AG09309 (cell line): ENCODE measurements around the gene TMEM217.

Experiments used
- DNase-seq: peaks from one replicate; pipeline ENCODE4 v3.0.0-alpha.2; 2010; ENCODE audit warnings: low read depth
- H3K4me3 ChIP-seq: 2 replicates; pipeline ENCODE4 v1.5.1; 2011; ENCODE audit warnings: mild to moderate bottlenecking, low read depth, low read length, moderate library complexity; ENCODE audit not compliant: control insufficient read depth
- CTCF ChIP-seq: IDR thresholded peaks from 2 replicates; pipeline ENCODE4 v1.5.1; 2011; ENCODE audit warnings: mild to moderate bottlenecking, low read depth, low read length, inconsistent platforms; ENCODE audit not compliant: insufficient read depth, control insufficient read depth; ENCODE audit errors: missing control alignments

Gene TMEM217

GRCh38 chr6:37254881-37255280, 3.1 kb downstream of the TMEM217 start:
- H3K4me3 ChIP-seq = no peak overlapping the region
- DNase-seq = no peak

GRCh38 chr6:37253486-37254007, 4.4 kb downstream of the TMEM217 start:
- no peak for DNase-seq
- no peak for TF ChIP-seq CTCF
- H3K4me3 ChIP-seq = no peak overlapping the region

More at GRCh38 chr6:37254881-37255280, 3.1 kb downstream of the TMEM217 start:
- no peak for TF ChIP-seq CTCF

GRCh38 chr6:37251211-37251780, 6.6 kb downstream of the TMEM217 start:
- DNase-seq = no peak
- no peak overlapping the region for H3K4me3 ChIP-seq
- TF ChIP-seq CTCF = no peak

- no peak for TF ChIP-seq CTCF
- no peak overlapping the region for H3K4me3 ChIP-seq
- DNase-seq = peak; percentile 100
Observed at GRCh38 chr6:37244430-37245310, 13.3 kb downstream of the TMEM217 start.

- H3K4me3 ChIP-seq = no peak overlapping the region
- TF ChIP-seq CTCF = no peak
- DNase-seq = no peak
Observed at GRCh38 chr6:37243816-37244370, 14.1 kb downstream of the TMEM217 start.

GRCh38 chr6:37243131-37243815, 14.7 kb downstream of the TMEM217 start:
- no peak for DNase-seq
- no peak overlapping the region for H3K4me3 ChIP-seq
- no peak for TF ChIP-seq CTCF
